HG03558 (cell line): Measurements from ENCODE around the gene TST.

Experiments
- ATAC-seq: cut with Tn5 transposase; IDR thresholded peaks from one replicate; pipeline ENCODE4 v1.9.1; 2021; ENCODE audit warnings: moderate number of reproducible peaks; ENCODE audit not compliant: unreplicated experiment; ENCODE audit errors: extremely low read depth

The TST gene

GRCh38 chr22:37017356-37017755 lies 1.9 kb downstream of the TST start:
- no peak for ATAC-seq

GRCh38 chr22:37016134-37016910 lies 2.9 kb downstream of the TST start:
- no peak for ATAC-seq

- ATAC-seq, result no peak
These were observed 3.7 kb downstream of the TST start for GRCh38 chr22:37015587-37015878.

- ATAC-seq, result no peak
These were observed 4.2 kb downstream of the TST start for GRCh38 chr22:37014835-37015586.

GRCh38 chr22:37014415-37014806 lies 4.8 kb downstream of the TST start:
- no peak for ATAC-seq

GRCh38 chr22:37012956-37013355 lies 6.3 kb downstream of the TST start:
- no peak for ATAC-seq

GRCh38 chr22:37012262-37012904 lies 6.9 kb downstream of the TST start:
- ATAC-seq, result no peak

- no peak for ATAC-seq
These were observed 7.8 kb downstream of the TST start for GRCh38 chr22:37011472-37011871.

- no peak for ATAC-seq
These were observed 8.3 kb downstream of the TST start for GRCh38 chr22:37010976-37011375.

GRCh38 chr22:37010174-37010573 lies 9.1 kb downstream of the TST start:
- no peak for ATAC-seq

- ATAC-seq, result no peak
These were observed 9.8 kb downstream of the TST start for GRCh38 chr22:37009490-37009889.

GRCh38 chr22:37008365-37008764 lies 10.9 kb downstream of the TST start:
- ATAC-seq, result no peak

GRCh38 chr22:37007651-37008050 lies 11.6 kb downstream of the TST start:
- no peak for ATAC-seq

GRCh38 chr22:37002633-37003032 lies 16.6 kb downstream of the TST start:
- ATAC-seq, result no peak

- ATAC-seq, result no peak
These were observed 17.4 kb downstream of the TST start for GRCh38 chr22:37001826-37002225.

GRCh38 chr22:37000676-37001534 lies 18.3 kb downstream of the TST start:
- no peak for ATAC-seq

- no peak for ATAC-seq
These were observed 19.8 kb downstream of the TST start for GRCh38 chr22:36999463-36999862.

GRCh38 chr22:36998620-36999351 lies 20.5 kb downstream of the TST start:
- ATAC-seq, result no peak

- ATAC-seq, result no peak
These were observed 21.5 kb downstream of the TST start for GRCh38 chr22:36997746-36998145.

GRCh38 chr22:36991206-36991605 lies 28.0 kb downstream of the TST start:
- ATAC-seq, result no peak
